MM.1S (cell line): ENCODE measurements around the gene REEP1.

Source experiments
- DNase-seq: peaks from one replicate; pipeline ENCODE4 v3.0.0-alpha.2; 2015
- H2AFZ ChIP-seq: fragments of 300-600 bp; sonication (generic); 2 replicates; pipeline ENCODE4 v1.6.0; 2016; ENCODE audit warnings: antibody characterized with exemption, low read length
- H3F3A ChIP-seq: fragments of 300-600 bp; sonication (generic); 2 replicates; pipeline ENCODE4 v1.6.1; 2016; ENCODE audit warnings: mild to moderate bottlenecking, antibody characterized with exemption, low read length, moderate library complexity, mixed read lengths; ENCODE audit not compliant: insufficient read depth
- H3K27ac ChIP-seq: fragments of 300-600 bp; sonication (generic); 2 replicates; pipeline ENCODE4 v1.5.1; 2016; ENCODE audit warnings: mild to moderate bottlenecking, low read length
- H3K27me3 ChIP-seq: fragments of 300-600 bp; sonication (generic); replicated peaks from 2 replicates; pipeline ENCODE4 v1.6.0; 2016; ENCODE audit warnings: low read length; ENCODE audit not compliant: insufficient read depth
- H3K36me3 ChIP-seq: fragments of 300-600 bp; sonication (generic); replicated peaks from 2 replicates; pipeline ENCODE4 v1.6.1; 2016; ENCODE audit warnings: mild to moderate bottlenecking, low read length, mixed read lengths; ENCODE audit not compliant: insufficient read depth
- H3K4me1 ChIP-seq: fragments of 300-600 bp; sonication (generic); 2 replicates; pipeline ENCODE4 v1.6.1; 2016; ENCODE audit warnings: low read length, mixed read lengths
- H3K4me2 ChIP-seq: fragments of 300-600 bp; sonication (generic); 2 replicates; pipeline ENCODE4 v1.6.0; 2016; ENCODE audit warnings: low read depth, low read length
- H3K4me3 ChIP-seq: fragments of 300-600 bp; sonication (generic); 2 replicates; pipeline ENCODE4 v1.5.1; 2016; ENCODE audit warnings: low read length, mixed read lengths
- H3K79me2 ChIP-seq: fragments of 300-600 bp; sonication (generic); 2 replicates; pipeline ENCODE4 v1.6.1; 2016; ENCODE audit warnings: mixed run types, low read length, mixed read lengths
- H3K9ac ChIP-seq: fragments of 300-600 bp; sonication (generic); 2 replicates; pipeline ENCODE4 v1.6.1; 2016; ENCODE audit warnings: low read length, mixed read lengths
- H3K9me2 ChIP-seq: fragments of 300-600 bp; sonication (generic); replicated peaks from 2 replicates; pipeline ENCODE4 v1.6.1; 2016; ENCODE audit warnings: mild to moderate bottlenecking, low read length, mixed read lengths; ENCODE audit not compliant: insufficient read depth
- H3K9me3 ChIP-seq: fragments of 300-600 bp; sonication (generic); replicated peaks from 2 replicates; pipeline ENCODE4 v1.6.1; 2016; ENCODE audit warnings: mild to moderate bottlenecking, low read length, mixed read lengths; ENCODE audit not compliant: insufficient read depth
- H4K20me1 ChIP-seq: fragments of 300-600 bp; sonication (generic); 2 replicates; pipeline ENCODE4 v1.6.1; 2016; ENCODE audit warnings: mild to moderate bottlenecking, low read length, moderate library complexity, mixed read lengths; ENCODE audit not compliant: insufficient read depth
- CTCF ChIP-seq: fragments of 300-600 bp; sonication (generic); IDR thresholded peaks from 2 replicates; pipeline ENCODE4 v1.5.1; 2016; ENCODE audit warnings: antibody characterized with exemption, low read length, mixed read lengths
- EZH2 ChIP-seq: fragments of 300-600 bp; sonication (generic); optimal IDR thresholded peaks from 2 replicates; pipeline ENCODE3; 2017; ENCODE audit warnings: low read depth, mild to moderate bottlenecking, antibody characterized with exemption, low read length, mixed read lengths
- EZH2phosphoT487 ChIP-seq: fragments of 300-600 bp; sonication (generic); IDR thresholded peaks from 2 replicates; pipeline ENCODE4 v1.6.1; 2018; ENCODE audit warnings: antibody characterized with exemption, low read length

REEP1 gene

DNA sequence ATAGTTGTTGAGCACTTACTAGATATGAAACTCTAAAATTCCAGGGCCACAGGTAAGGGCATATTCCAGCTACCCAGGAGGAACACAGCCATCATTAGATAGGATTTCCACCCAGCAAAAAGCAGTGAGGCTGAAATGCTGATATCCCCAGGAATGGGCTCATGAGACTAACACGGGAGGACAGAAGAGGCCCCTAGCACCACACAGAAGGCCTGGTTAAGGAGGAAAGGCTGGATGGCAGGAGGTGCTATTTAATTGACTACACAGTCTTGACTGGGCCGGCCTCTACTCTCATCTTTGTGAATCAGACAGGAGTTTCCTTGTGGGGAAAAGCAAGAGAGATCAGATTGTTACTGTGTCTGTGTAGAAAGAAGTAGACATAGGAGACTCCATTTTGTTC lies 76.4 kb downstream of the REEP1 start:
- Histone ChIP-seq H3K9me2 (no peaks in the 10 kb centered on the region), H3K4me1 (no peaks in the 10 kb centered on the region)

GRCh38 chr2:86258106-86258505 lies 79.3 kb downstream of the REEP1 start:
- TF ChIP-seq CTCF (no peak), EZH2phosphoT487 (no peak), EZH2 (no peak)

More for the DNA sequence above, 76.4 kb downstream of the REEP1 start:
- Histone ChIP-seq H3K4me3 (no peak overlapping the region), H3K9me3 (no peaks in the 10 kb centered on the region), H2AFZ (no peak overlapping the region), H3K27me3 (no peaks in the 10 kb centered on the region), H4K20me1 (no peaks in the 10 kb centered on the region), H3F3A (no peaks in the 10 kb centered on the region), H3K79me2 (no peaks in the 10 kb centered on the region), H3K4me2 (no peak overlapping the region), H3K9ac (no peak overlapping the region), H3K36me3 (no peaks in the 10 kb centered on the region), H3K27ac (no peak overlapping the region)
- no peak for DNase-seq
- TF ChIP-seq EZH2 (no peak), CTCF (no peak), EZH2phosphoT487 (no peak)

GRCh38 chr2:86256982-86257381 lies 80.4 kb downstream of the REEP1 start:
- TF ChIP-seq CTCF, result no peak
- TF ChIP-seq EZH2phosphoT487, result no peak
- no peak for TF ChIP-seq EZH2
- no peak for DNase-seq
- Histone ChIP-seq H3K79me2 (no peaks in the 10 kb centered on the region), H2AFZ (no peak overlapping the region), H3K4me3 (no peak overlapping the region), H3F3A (no peaks in the 10 kb centered on the region), H3K4me2 (no peak overlapping the region), H3K27me3 (no peaks in the 10 kb centered on the region), H4K20me1 (no peaks in the 10 kb centered on the region), H3K9me2 (no peaks in the 10 kb centered on the region), H3K4me1 (no peaks in the 10 kb centered on the region), H3K9me3 (no peaks in the 10 kb centered on the region), H3K36me3 (no peaks in the 10 kb centered on the region), H3K27ac (no peak overlapping the region), H3K9ac (no peak overlapping the region)

More at GRCh38 chr2:86258106-86258505, 79.3 kb downstream of the REEP1 start:
- no peaks in the 10 kb centered on the region for H3K9me3 ChIP-seq
- H3F3A ChIP-seq, result no peaks in the 10 kb centered on the region
- no peaks in the 10 kb centered on the region for H3K9me2 ChIP-seq
- H3K4me3 ChIP-seq, result no peak overlapping the region
- no peak overlapping the region for H2AFZ ChIP-seq
- H3K4me1 ChIP-seq, result no peaks in the 10 kb centered on the region
- no peaks in the 10 kb centered on the region for H3K36me3 ChIP-seq
- no peak overlapping the region for H3K9ac ChIP-seq
- no peaks in the 10 kb centered on the region for H3K27me3 ChIP-seq
- H3K79me2 ChIP-seq, result no peaks in the 10 kb centered on the region
- no peaks in the 10 kb centered on the region for H4K20me1 ChIP-seq
- H3K27ac ChIP-seq, result no peak overlapping the region
- H3K4me2 ChIP-seq, result no peak overlapping the region
- DNase-seq, result no peak
